ENCODE results near the gene PEDS1. TPM values are rescaled to one million over a fixed set of nuclear protein-coding genes. Genes with fewer than 3 reads are reported as not detected.

The PEDS1 gene
- total and polyA plus RNA-seq, 2 of the 13 experiments (the other 11 are each of a cell fraction or from before 2014, with no cell fraction given), result 30.5 to 93.9 TPM

DNA sequence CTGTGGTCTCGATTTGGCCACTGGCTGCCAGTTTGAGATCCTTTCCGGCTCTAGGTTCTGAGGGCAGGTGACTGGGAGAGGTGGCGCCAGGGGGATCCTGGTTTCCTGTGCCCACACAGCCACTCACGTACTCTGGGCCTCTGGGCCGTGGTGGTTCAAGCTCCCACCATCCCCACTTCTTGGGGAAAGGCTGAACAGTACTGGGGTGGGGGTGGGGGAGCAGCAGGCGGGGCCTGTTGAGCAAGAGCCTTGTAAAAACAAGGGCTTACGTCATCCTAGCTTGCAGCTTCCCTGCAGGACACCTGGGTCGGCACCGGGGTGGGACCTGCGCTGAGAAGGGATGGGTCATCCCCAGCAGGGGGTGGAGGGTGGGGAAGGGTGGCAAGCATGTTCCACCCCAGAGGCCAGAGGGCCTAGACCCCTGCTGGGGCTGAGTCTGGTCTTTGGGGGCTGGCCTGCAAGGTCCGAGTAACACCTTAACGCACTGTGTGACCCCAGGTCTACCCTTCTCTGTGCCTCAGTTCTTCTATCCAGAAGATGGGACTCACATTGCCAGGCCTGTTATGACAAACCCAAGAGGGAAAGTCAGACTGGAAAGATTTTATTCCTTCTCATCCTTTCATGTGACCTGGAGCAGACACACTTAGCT, 34.0 kb upstream of the PEDS1 start (continued):
- TF ChIP-seq, protein P1, sequence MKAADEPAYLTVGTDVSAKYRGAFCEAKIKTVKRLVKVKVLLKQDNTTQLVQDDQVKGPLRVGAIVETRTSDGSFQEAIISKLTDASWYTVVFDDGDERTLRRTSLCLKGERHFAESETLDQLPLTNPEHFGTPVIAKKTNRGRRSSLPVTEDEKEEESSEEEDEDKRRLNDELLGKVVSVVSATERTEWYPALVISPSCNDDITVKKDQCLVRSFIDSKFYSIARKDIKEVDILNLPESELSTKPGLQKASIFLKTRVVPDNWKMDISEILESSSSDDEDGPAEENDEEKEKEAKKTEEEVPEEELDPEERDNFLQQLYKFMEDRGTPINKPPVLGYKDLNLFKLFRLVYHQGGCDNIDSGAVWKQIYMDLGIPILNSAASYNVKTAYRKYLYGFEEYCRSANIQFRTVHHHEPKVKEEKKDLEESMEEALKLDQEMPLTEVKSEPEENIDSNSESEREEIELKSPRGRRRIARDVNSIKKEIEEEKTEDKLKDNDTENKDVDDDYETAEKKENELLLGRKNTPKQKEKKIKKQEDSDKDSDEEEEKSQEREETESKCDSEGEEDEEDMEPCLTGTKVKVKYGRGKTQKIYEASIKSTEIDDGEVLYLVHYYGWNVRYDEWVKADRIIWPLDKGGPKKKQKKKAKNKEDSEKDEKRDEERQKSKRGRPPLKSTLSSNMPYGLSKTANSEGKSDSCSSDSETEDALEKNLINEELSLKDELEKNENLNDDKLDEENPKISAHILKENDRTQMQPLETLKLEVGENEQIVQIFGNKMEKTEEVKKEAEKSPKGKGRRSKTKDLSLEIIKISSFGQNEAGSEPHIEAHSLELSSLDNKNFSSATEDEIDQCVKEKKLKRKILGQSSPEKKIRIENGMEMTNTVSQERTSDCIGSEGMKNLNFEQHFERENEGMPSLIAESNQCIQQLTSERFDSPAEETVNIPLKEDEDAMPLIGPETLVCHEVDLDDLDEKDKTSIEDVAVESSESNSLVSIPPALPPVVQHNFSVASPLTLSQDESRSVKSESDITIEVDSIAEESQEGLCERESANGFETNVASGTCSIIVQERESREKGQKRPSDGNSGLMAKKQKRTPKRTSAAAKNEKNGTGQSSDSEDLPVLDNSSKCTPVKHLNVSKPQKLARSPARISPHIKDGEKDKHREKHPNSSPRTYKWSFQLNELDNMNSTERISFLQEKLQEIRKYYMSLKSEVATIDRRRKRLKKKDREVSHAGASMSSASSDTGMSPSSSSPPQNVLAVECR (CRISPR knock-in tag; IDR thresholded peaks at IDR 0.05; ENCODE audit: borderline replicate concordance), result peak; percentile 71
- no peak for TF ChIP-seq PLRG1 (conservative IDR thresholded peaks at IDR 0.05)
- peak; percentile 31; the same call in 1 of the 2 replicates for TF ChIP-seq BORCS8-MEF2B (CRISPR knock-in tag; IDR thresholded peaks at IDR 0.05)
- no peak for TF ChIP-seq SETDB1 (CRISPR knock-in tag; IDR thresholded peaks at IDR 0.05; ENCODE audit: borderline replicate concordance)
- no peak for TF ChIP-seq POGZ (CRISPR knock-in tag; IDR thresholded peaks at IDR 0.05)
- TF ChIP-seq ZNF720 (CRISPR knock-in tag; IDR thresholded peaks at IDR 0.05), result no peak
- no peak for TF ChIP-seq HOXA7 (CRISPR knock-in tag; IDR thresholded peaks at IDR 0.05)
- TF ChIP-seq, protein P2, sequence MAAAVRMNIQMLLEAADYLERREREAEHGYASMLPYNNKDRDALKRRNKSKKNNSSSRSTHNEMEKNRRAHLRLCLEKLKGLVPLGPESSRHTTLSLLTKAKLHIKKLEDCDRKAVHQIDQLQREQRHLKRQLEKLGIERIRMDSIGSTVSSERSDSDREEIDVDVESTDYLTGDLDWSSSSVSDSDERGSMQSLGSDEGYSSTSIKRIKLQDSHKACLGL (CRISPR knock-in tag; IDR thresholded peaks at IDR 0.05), result no peak
- no peak for TF ChIP-seq AGO1 (IDR thresholded peaks at IDR 0.05; ENCODE audit: low read depth, low read length, poor library complexity, severe bottlenecking)
- TF ChIP-seq PCBP2 (optimal IDR thresholded peaks at IDR 0.05; ENCODE audit: low read depth, low read length, poor library complexity, severe bottlenecking), result no peak
- no peak for TF ChIP-seq ZNF101 (CRISPR knock-in tag; IDR thresholded peaks at IDR 0.05; ENCODE audit: borderline replicate concordance, low read depth)
- TF ChIP-seq JUNB (CRISPR knock-in tag; IDR thresholded peaks at IDR 0.05; ENCODE audit: borderline replicate concordance), result no peak
- peak; percentile 57; the same call in 1 of the 2 replicates for TF ChIP-seq KDM2A (CRISPR knock-in tag; IDR thresholded peaks at IDR 0.05; ENCODE audit: borderline replicate concordance, low read depth)
- TF ChIP-seq, protein P3, sequence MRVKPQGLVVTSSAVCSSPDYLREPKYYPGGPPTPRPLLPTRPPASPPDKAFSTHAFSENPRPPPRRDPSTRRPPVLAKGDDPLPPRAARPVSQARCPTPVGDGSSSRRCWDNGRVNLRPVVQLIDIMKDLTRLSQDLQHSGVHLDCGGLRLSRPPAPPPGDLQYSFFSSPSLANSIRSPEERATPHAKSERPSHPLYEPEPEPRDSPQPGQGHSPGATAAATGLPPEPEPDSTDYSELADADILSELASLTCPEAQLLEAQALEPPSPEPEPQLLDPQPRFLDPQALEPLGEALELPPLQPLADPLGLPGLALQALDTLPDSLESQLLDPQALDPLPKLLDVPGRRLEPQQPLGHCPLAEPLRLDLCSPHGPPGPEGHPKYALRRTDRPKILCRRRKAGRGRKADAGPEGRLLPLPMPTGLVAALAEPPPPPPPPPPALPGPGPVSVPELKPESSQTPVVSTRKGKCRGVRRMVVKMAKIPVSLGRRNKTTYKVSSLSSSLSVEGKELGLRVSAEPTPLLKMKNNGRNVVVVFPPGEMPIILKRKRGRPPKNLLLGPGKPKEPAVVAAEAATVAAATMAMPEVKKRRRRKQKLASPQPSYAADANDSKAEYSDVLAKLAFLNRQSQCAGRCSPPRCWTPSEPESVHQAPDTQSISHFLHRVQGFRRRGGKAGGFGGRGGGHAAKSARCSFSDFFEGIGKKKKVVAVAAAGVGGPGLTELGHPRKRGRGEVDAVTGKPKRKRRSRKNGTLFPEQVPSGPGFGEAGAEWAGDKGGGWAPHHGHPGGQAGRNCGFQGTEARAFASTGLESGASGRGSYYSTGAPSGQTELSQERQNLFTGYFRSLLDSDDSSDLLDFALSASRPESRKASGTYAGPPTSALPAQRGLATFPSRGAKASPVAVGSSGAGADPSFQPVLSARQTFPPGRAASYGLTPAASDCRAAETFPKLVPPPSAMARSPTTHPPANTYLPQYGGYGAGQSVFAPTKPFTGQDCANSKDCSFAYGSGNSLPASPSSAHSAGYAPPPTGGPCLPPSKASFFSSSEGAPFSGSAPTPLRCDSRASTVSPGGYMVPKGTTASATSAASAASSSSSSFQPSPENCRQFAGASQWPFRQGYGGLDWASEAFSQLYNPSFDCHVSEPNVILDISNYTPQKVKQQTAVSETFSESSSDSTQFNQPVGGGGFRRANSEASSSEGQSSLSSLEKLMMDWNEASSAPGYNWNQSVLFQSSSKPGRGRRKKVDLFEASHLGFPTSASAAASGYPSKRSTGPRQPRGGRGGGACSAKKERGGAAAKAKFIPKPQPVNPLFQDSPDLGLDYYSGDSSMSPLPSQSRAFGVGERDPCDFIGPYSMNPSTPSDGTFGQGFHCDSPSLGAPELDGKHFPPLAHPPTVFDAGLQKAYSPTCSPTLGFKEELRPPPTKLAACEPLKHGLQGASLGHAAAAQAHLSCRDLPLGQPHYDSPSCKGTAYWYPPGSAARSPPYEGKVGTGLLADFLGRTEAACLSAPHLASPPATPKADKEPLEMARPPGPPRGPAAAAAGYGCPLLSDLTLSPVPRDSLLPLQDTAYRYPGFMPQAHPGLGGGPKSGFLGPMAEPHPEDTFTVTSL (CRISPR knock-in tag; IDR thresholded peaks at IDR 0.05; ENCODE audit: borderline replicate concordance), result no peak; the same call in 1 of the 2 replicates
- TF ChIP-seq ARNT (IDR thresholded peaks at IDR 0.05), result no peak
- TF ChIP-seq CCDC6 (CRISPR knock-in tag; IDR thresholded peaks at IDR 0.05), result no peak

Data from HepG2 (cell line).